Body of pancreas (tissue), 4 donors: ENCODE results near the gene PTDSS2. TPM values are rescaled to one million over a fixed set of nuclear protein-coding genes. Genes with fewer than 3 reads are reported as not detected.

Experiments used
- ATAC-seq: fragments of 150-250 bp; one replicate; pipeline ENCODE4 v1.9.1; 2016
- DNase-seq, 4 donors: peaks; one replicate each; pipeline ENCODE4 v3.0.0-alpha.2; 2019
- H3K27ac ChIP-seq, 4 donors: fragments of 200-600 bp; sonication (generic); 1 replicate in 3 of 4; 2 replicates in 1 of 4; pipeline versions ENCODE4 v1.5.1 to v1.6.1; 2016 to 2019; ENCODE audit warnings: mild to moderate bottlenecking in 1 of 4, mixed read lengths in 1 of 4, moderate library complexity in 1 of 4
- H3K27me3 ChIP-seq, 2 donors: fragments of 200-600 bp; sonication (generic); one replicate each; pipeline ENCODE4 v1.6.0; 2016; ENCODE audit warnings: mild to moderate bottlenecking in 1 of 2
- H3K36me3 ChIP-seq, 2 donors: fragments of 200-600 bp; sonication (generic); replicated peaks in 1 of 2; 2 replicates each; pipeline ENCODE4 v1.5.1; 2016; ENCODE audit warnings: low read depth in 2 of 2; ENCODE audit not compliant: insufficient read depth in 1 of 2
- H3K4me1 ChIP-seq: fragments of 200-600 bp; sonication (generic); one replicate; pipeline ENCODE4 v1.6.0; 2016
- H3K4me3 ChIP-seq, 2 donors: fragments of 200-600 bp; sonication (generic); 1 replicate in 1 of 2; 2 replicates in 1 of 2; pipeline ENCODE4 v1.5.1; 2016 to 2019
- H3K9me3 ChIP-seq, 3 donors: fragments of 200-600 bp; sonication (generic); 1 replicate in 2 of 3; 2 replicates in 1 of 3; pipeline ENCODE4 v1.5.1; 2016
- CTCF ChIP-seq, 7 experiments: fragments of 450-650 bp in 4 of 7; fragments of 200-600 bp in 3 of 7; sonication (generic) in 3 of 7; IDR thresholded peaks; one replicate each; pipeline ENCODE4 v1.5.1; 2016 to 2019; ENCODE audit warnings: antibody characterized with exemption in 7 of 7
- POLR2A ChIP-seq, 3 donors: fragments of 450-650 bp; IDR thresholded peaks; one replicate each; pipeline ENCODE4 v1.6.1; 2016; ENCODE audit warnings: antibody characterized with exemption in 3 of 3, mild to moderate bottlenecking in 2 of 3
- WGBS, 2 donors: methylation state at CpG; one replicate each; pipeline ENCODE4 v1.1.5; 2017; 5-methylcytosine and 5-hydroxymethylcytosine counted together
- intact Hi-C: fragments of 100-400 bp; cut with DNase I; formaldehyde crosslinking; loops from one replicate; pipeline ENCODE4 v1.15.1; 2023
- total RNA-seq, 2 donors: library from RNA; depleted of rRNA; stranded (reverse); fragments of >200 nt; gene quantifications; one replicate each; pipeline ENCODE4 v1.1.0, GENCODE V29; 2016

Gene PTDSS2
- total RNA-seq, 2 donors from 2014 or later = 17.4 to 93.3 TPM

- H3K4me3 ChIP-seq = no peak overlapping the region
- DNase-seq (no peak), ATAC-seq (no peak)
- H3K27me3 ChIP-seq = no peaks in the 10 kb centered on the region
- no peak for TF ChIP-seq POLR2A (IDR thresholded peaks at IDR 0.05)
- intact Hi-C loops = no loop called here
- H3K9me3 ChIP-seq = no peaks in the 10 kb centered on the region
- no peaks in the 10 kb centered on the region for H3K4me1 ChIP-seq
- H3K27ac ChIP-seq = no peak overlapping the region
- WGBS, 2 donors = 94 to 95% methylated on average over 28 to 31 of the region's 31 CpGs
- H3K36me3 ChIP-seq = peaks cover 0 to 42% of the 10 kb centered on the region in 2 donors
Measured at GRCh38 chr11:497565-498296, 47.7 kb downstream of the PTDSS2 start.

GRCh38 chr11:498297-499181, 48.5 kb downstream of the PTDSS2 start:
- Histone ChIP-seq H3K9me3 (no peaks in the 10 kb centered on the region), H3K36me3 (peaks cover 0 to 42% of the 10 kb centered on the region in 2 donors)
- no peak for DNase-seq

GRCh38 chr11:499201-500076, 49.4 kb downstream of the PTDSS2 start:
- peaks cover 9% of the 10 kb centered on the region for H3K4me1 ChIP-seq

More at GRCh38 chr11:498297-499181, 48.5 kb downstream of the PTDSS2 start:
- TF ChIP-seq CTCF (IDR thresholded peaks at IDR 0.05) (no peak), POLR2A (IDR thresholded peaks at IDR 0.05) (no peak)
- H3K4me1 ChIP-seq = peaks cover under 1% of the 10 kb centered on the region
- no peak overlapping the region for H3K4me3 ChIP-seq
- intact Hi-C loops = no loop called here
- H3K27me3 ChIP-seq = no peaks in the 10 kb centered on the region
- ATAC-seq = no peak
- no peak overlapping the region for H3K27ac ChIP-seq
- WGBS, 2 donors = 90 to 100% methylated on average over 1 to 28 of the region's 39 CpGs

GRCh38 chr11:501001-501682, 51.1 kb downstream of the PTDSS2 start:
- Histone ChIP-seq H3K4me3 (no peak overlapping the region), H3K36me3 (peaks cover 0 to 34% of the 10 kb centered on the region in 2 donors), H3K27ac (no peak overlapping the region), H3K4me1 (peaks cover 26% of the 10 kb centered on the region), H3K27me3 (no peaks in the 10 kb centered on the region), H3K9me3 (no peaks in the 10 kb centered on the region)
- intact Hi-C loops = no loop called here
- ATAC-seq (no peak), DNase-seq (no peak)
- WGBS, 2 donors = 88 to 94% methylated on average over 22 to 24 of the region's 24 CpGs
- TF ChIP-seq CTCF (IDR thresholded peaks at IDR 0.05) (no peak), POLR2A (IDR thresholded peaks at IDR 0.05) (no peak)

More at GRCh38 chr11:499201-500076, 49.4 kb downstream of the PTDSS2 start:
- no peaks in the 10 kb centered on the region for H3K27me3 ChIP-seq
- H3K9me3 ChIP-seq = no peaks in the 10 kb centered on the region
- H3K27ac ChIP-seq = no peak overlapping the region
- TF ChIP-seq CTCF (IDR thresholded peaks at IDR 0.05) (no peak), POLR2A (IDR thresholded peaks at IDR 0.05) (no peak)
- intact Hi-C loops = no loop called here
- peaks cover 0 to 38% of the 10 kb centered on the region in 2 donors for H3K36me3 ChIP-seq
- ATAC-seq (no peak), DNase-seq (no peak)
- no peak overlapping the region for H3K4me3 ChIP-seq
- 94 to 95% methylated on average over 4 to 19 of the region's 24 CpGs for WGBS, 2 donors
